ENCODE data around the gene HNRNPUL2.

DNA sequence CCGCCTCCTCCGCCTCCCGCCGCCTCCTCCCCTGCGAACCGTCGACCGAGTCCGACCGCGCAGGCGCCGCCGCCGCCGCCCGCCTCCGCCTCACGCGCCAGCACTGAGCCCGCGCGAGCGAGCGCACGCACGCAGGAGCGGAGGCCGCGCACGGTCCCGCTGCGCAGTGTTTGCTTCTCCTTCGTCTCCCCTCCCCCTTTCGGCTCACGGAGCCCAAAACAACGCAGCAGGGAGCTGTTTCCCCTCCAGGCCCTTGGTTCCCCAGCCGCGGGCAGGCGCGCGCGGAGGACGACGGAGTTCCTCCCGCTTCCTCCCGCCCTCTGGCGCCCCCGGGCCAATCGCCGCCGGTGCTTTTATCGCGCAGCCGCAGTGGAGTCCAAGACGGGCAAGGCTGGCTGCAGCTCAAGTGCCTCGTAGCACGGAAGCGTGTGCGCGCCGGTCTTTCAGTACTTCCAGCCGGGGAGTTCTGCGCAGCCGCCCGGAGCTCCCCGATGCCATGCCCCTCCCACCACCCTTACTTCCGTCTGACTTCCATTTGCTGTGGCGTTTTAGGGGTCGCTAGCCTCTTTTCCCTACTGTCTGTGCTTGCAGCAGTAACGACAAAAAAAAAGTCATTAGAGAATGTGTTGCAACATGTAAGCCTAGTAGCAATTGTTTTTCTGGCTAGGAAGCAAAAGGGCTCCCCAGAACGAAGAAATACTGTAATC, at the start of gene HNRNPUL2:
- TF ChIP-seq, protein P1, sequence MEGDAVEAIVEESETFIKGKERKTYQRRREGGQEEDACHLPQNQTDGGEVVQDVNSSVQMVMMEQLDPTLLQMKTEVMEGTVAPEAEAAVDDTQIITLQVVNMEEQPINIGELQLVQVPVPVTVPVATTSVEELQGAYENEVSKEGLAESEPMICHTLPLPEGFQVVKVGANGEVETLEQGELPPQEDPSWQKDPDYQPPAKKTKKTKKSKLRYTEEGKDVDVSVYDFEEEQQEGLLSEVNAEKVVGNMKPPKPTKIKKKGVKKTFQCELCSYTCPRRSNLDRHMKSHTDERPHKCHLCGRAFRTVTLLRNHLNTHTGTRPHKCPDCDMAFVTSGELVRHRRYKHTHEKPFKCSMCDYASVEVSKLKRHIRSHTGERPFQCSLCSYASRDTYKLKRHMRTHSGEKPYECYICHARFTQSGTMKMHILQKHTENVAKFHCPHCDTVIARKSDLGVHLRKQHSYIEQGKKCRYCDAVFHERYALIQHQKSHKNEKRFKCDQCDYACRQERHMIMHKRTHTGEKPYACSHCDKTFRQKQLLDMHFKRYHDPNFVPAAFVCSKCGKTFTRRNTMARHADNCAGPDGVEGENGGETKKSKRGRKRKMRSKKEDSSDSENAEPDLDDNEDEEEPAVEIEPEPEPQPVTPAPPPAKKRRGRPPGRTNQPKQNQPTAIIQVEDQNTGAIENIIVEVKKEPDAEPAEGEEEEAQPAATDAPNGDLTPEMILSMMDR (IDR thresholded peaks at IDR 0.05), result no peak
- TF ChIP-seq POLR2A (IDR thresholded peaks at IDR 0.05), result peak; percentile 88 to 96

Measured in thyroid gland (tissue), 4 donors.